Mesothelial cell of epicardium (in vitro differentiated cells): ENCODE data around the gene GPR68. TPM values are rescaled to one million over a fixed set of nuclear protein-coding genes. Genes with fewer than 3 reads are reported as not detected.

Experiments
- DNase-seq, 2 experiments: peaks; one replicate each; pipeline ENCODE4 v3.0.0; 2021; ENCODE audit warnings: low spot score in 2 of 2; ENCODE audit not compliant: unreplicated experiment in 2 of 2
- H3K27ac Mint-ChIP-seq: 2 replicates; pipeline ENCODE4 v1.8.0; 2021; ENCODE audit warnings: mixed read lengths
- H3K27me3 Mint-ChIP-seq: 2 replicates; pipeline ENCODE4 v1.8.0; 2021; ENCODE audit warnings: low read depth, mixed read lengths
- H3K36me3 Mint-ChIP-seq: 2 replicates; pipeline ENCODE4 v1.8.0; 2021; ENCODE audit warnings: mixed read lengths
- H3K4me1 Mint-ChIP-seq: 2 replicates; pipeline ENCODE4 v1.8.0; 2021; ENCODE audit warnings: mixed read lengths
- H3K4me3 Mint-ChIP-seq: 2 replicates; pipeline ENCODE4 v1.8.0; 2021; ENCODE audit warnings: mild to moderate bottlenecking, moderate library complexity, mixed read lengths
- H3K9me3 Mint-ChIP-seq: 2 replicates; pipeline ENCODE4 v1.8.0; 2021; ENCODE audit warnings: mixed read lengths
- total RNA-seq: library from RNA; stranded (reverse); gene quantifications from 3 replicates; pipeline ENCODE4 v1.2.1, GENCODE V29; 2021
- TF ChIP-seq, protein P1 (sequence below): fragments of 200-600 bp; sonication (generic); IDR thresholded peaks from one replicate; pipeline ENCODE4 v1.5.0; 2021; ENCODE audit warnings: antibody characterized with exemption; ENCODE audit not compliant: unreplicated experiment

Gene GPR68
- total RNA-seq, 1 donor from 2014 or later = 1.1 TPM

DNA sequence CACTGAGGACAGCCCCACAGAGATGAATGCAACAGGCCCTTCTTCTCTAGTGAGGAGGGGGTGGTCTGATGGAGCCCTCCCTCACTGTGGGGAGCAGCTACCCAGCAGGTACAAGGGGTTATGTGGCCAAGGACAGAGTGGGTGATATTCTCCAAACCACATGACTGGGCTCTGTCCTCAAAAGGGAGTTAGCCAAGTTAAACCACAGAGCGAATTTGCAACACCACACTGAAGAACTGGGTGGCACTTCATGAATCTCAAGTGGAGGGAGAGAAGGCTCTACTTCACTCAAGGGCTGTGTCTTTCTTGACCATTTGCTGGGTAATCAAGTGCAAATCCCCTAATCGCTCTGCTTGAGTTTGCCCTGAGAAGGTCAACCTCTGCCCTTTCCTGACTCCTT is 12.5 kb downstream of the GPR68 start:
- Mint-ChIP-seq H3K27me3 (no peaks in the 10 kb centered on the region), H3K4me1 (no peaks in the 10 kb centered on the region), H3K27ac (no peak overlapping the region), H3K9me3 (peaks cover 17% of the 10 kb centered on the region), H3K36me3 (peaks cover 29% of the 10 kb centered on the region), H3K4me3 (no peak overlapping the region)
- DNase-seq = no peak
- TF ChIP-seq, protein P1, sequence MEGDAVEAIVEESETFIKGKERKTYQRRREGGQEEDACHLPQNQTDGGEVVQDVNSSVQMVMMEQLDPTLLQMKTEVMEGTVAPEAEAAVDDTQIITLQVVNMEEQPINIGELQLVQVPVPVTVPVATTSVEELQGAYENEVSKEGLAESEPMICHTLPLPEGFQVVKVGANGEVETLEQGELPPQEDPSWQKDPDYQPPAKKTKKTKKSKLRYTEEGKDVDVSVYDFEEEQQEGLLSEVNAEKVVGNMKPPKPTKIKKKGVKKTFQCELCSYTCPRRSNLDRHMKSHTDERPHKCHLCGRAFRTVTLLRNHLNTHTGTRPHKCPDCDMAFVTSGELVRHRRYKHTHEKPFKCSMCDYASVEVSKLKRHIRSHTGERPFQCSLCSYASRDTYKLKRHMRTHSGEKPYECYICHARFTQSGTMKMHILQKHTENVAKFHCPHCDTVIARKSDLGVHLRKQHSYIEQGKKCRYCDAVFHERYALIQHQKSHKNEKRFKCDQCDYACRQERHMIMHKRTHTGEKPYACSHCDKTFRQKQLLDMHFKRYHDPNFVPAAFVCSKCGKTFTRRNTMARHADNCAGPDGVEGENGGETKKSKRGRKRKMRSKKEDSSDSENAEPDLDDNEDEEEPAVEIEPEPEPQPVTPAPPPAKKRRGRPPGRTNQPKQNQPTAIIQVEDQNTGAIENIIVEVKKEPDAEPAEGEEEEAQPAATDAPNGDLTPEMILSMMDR = no peak

DNA sequence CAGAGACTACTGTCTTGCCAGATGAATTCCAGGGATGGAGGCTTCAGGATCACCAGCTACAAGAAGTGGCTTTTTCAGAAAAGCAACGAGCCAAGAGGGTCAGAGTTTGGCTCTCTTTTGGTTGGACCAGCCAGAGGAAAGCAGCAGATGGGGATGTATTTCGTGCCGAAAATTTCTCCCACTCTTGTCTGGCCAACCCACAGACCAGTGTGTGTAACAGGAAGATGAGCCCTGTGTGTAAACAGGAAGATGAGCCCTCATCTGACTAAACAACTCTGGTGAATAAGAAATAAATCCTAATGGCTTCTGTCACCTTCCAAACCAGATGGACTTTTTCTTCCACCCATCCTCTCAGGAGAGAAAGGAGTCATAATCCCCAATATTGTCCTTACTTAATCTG is 13.1 kb downstream of the GPR68 start:
- Mint-ChIP-seq H3K27ac (no peak overlapping the region), H3K27me3 (no peaks in the 10 kb centered on the region), H3K4me1 (no peaks in the 10 kb centered on the region), H3K4me3 (no peak overlapping the region), H3K9me3 (peaks cover 17% of the 10 kb centered on the region), H3K36me3 (peaks cover 29% of the 10 kb centered on the region)
- no peak for DNase-seq
- TF ChIP-seq, protein P1 = no peak

DNA sequence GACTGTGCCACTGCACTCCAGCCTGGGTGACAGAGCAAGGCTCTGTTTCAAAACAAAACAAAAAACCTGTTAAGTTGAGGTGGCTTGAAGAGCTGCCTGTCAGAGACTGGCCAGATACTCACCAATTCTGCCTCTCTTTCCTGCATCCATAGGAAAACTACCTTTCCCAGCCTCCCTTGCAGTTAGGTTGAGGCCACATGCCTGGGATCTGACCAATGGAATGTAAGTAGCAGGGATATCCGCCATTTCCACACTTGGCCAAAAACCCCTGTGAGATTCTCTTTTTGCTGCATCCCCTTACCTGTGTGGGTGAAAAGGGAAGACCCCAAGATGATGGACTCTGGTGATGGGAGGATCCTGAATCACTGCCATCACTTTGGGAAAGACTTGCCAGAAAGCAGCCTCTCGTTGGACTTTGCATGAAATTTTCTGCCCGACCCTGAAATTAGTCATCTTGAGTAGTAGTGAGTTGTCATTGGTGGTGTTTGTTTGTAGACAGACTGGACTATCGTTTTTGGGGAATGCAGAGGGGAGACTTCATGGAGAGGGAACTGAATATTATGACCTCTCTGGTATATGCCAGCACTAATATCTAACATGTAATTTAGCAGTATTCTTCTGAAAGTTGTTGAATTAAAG is 14.0 kb downstream of the GPR68 start:
- Mint-ChIP-seq H3K27ac (no peak overlapping the region), H3K4me1 (no peaks in the 10 kb centered on the region), H3K27me3 (no peaks in the 10 kb centered on the region), H3K9me3 (peaks cover 17% of the 10 kb centered on the region), H3K4me3 (no peak overlapping the region), H3K36me3 (peaks cover 29% of the 10 kb centered on the region)
- TF ChIP-seq, protein P1 = no peak
- DNase-seq = no peak

DNA sequence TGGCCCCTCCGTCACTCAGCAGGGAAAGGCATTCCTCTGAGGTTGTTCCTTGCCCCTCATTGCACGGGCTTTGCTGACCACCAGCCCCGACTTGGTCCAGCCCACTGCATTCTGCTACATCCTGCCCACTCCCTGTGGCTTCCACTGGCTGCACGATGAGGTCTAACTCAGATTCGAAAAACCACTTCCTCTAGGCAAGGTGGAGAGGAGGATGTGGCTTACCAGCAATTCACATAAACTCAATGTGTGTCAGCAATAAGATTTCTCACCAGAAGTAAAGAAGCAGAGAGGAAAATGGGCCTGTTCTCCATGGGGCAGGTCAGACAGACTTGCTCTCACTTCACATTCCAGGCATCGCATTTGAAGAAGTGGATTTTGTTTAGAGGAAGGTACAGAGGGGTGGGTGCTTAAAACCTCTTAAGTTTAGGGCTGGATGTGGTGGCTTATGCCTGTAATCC is 14.7 kb downstream of the GPR68 start:
- H3K4me1 Mint-ChIP-seq = no peaks in the 10 kb centered on the region
- no peaks in the 10 kb centered on the region for H3K27me3 Mint-ChIP-seq
- peaks cover 17% of the 10 kb centered on the region for H3K9me3 Mint-ChIP-seq
- H3K27ac Mint-ChIP-seq = no peak overlapping the region
- no peak for DNase-seq
- peaks cover 31% of the 10 kb centered on the region for H3K36me3 Mint-ChIP-seq
- H3K4me3 Mint-ChIP-seq = no peak overlapping the region
- TF ChIP-seq, protein P1 = no peak

DNA sequence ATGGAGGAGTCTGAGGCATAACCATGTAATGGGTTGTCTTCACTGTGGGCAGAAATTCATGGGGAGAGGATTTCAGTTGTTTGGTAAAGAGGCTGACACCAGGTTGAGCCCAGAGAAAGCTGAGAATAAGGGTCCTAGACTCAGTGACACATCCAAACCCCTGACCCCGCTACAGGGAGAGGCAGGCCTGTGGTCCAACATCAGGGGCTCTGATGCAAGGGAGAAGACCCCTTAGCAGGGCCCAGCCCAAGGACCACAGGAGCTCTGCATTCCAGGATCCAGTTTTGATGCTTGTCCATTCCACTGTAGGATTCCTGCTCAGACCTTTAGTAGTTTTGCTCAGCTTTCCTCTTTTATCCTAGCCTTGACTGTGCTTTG is 15.5 kb downstream of the GPR68 start:
- H3K36me3 Mint-ChIP-seq = peaks cover 26% of the 10 kb centered on the region
- DNase-seq = no peak
- no peaks in the 10 kb centered on the region for H3K27me3 Mint-ChIP-seq
- H3K4me3 Mint-ChIP-seq = no peak overlapping the region
- TF ChIP-seq, protein P1 = no peak
- H3K27ac Mint-ChIP-seq = no peak overlapping the region
- H3K4me1 Mint-ChIP-seq = no peaks in the 10 kb centered on the region
- peaks cover 17% of the 10 kb centered on the region for H3K9me3 Mint-ChIP-seq
